Liver (tissue), 3 donors: ENCODE measurements around the gene CTNNA1.

Experiments used
- ATF3 ChIP-seq: IDR thresholded peaks from 2 replicates; pipeline ENCODE4 v1.6.1; 2016; ENCODE audit warnings: antibody characterized with exemption
- CTCF ChIP-seq: fragments of 150-350 bp; IDR thresholded peaks from 2 replicates; pipeline ENCODE4 v1.5.1; 2017; ENCODE audit warnings: improper control_type of control experiment, low read depth, low read length; ENCODE audit not compliant: missing input control
- EGR1 ChIP-seq, 2 donors: IDR thresholded peaks; 2 replicates each; pipeline ENCODE4 v1.6.1; 2016 to 2018; ENCODE audit warnings: antibody characterized with exemption in 2 of 2, low read depth in 2 of 2
- FOXA1 ChIP-seq: IDR thresholded peaks from 2 replicates; pipeline ENCODE4 v1.6.1; 2016; ENCODE audit warnings: antibody characterized with exemption
- HNF4A ChIP-seq, 2 donors: conservative IDR thresholded peaks; 2 replicates each; pipeline ENCODE4 v1.6.1; 2016; ENCODE audit warnings: antibody characterized with exemption in 2 of 2, mild to moderate bottlenecking in 2 of 2
- JUND ChIP-seq, 2 donors: IDR thresholded peaks; 2 replicates each; pipeline ENCODE4 v1.6.1; 2016; ENCODE audit warnings: antibody characterized with exemption in 2 of 2
- MAX ChIP-seq: IDR thresholded peaks from 2 replicates; pipeline ENCODE4 v1.6.1; 2016; ENCODE audit warnings: antibody characterized with exemption
- RAD21 ChIP-seq, 2 donors: IDR thresholded peaks; 2 replicates each; pipeline ENCODE4 v1.6.1; 2016; ENCODE audit warnings: antibody characterized with exemption in 2 of 2, mild to moderate bottlenecking in 2 of 2
- REST ChIP-seq: IDR thresholded peaks from 2 replicates; pipeline ENCODE4 v1.6.1; 2016; ENCODE audit warnings: antibody characterized with exemption, mild to moderate bottlenecking
- SP1 ChIP-seq: IDR thresholded peaks from 2 replicates; pipeline ENCODE4 v1.6.1; 2018; ENCODE audit warnings: antibody characterized with exemption, mild to moderate bottlenecking
- TAF1 ChIP-seq: conservative IDR thresholded peaks from 2 replicates; pipeline ENCODE4 v1.6.1; 2016; ENCODE audit warnings: antibody characterized with exemption, mild to moderate bottlenecking
- YY1 ChIP-seq: IDR thresholded peaks from 2 replicates; pipeline ENCODE4 v1.6.1; 2016; ENCODE audit warnings: antibody characterized with exemption, mild to moderate bottlenecking
- ZBTB33 ChIP-seq: IDR thresholded peaks from 2 replicates; pipeline ENCODE4 v1.6.1; 2016; ENCODE audit warnings: antibody characterized with exemption
- donor health status: healthy.
- donor health status: healthy.

GRCh38 chr5:138949988-138950387 lies 196.8 kb downstream of the CTNNA1 start:
- TF ChIP-seq ZBTB33: no peak
- TF ChIP-seq CTCF: no peak
- TF ChIP-seq TAF1: no peak
- no peak for TF ChIP-seq RAD21 (IDR thresholded peaks at IDR 0.05)
- TF ChIP-seq HNF4A (conservative IDR thresholded peaks at IDR 0.05): no peak
- TF ChIP-seq EGR1 (IDR thresholded peaks at IDR 0.05; ENCODE audit: low read depth in 2 of 2): no peak
- no peak for TF ChIP-seq SP1
- no peak for TF ChIP-seq MAX
- no peak for TF ChIP-seq REST
- TF ChIP-seq JUND (IDR thresholded peaks at IDR 0.05): no peak
- TF ChIP-seq YY1: no peak
- TF ChIP-seq ATF3: no peak
- TF ChIP-seq FOXA1: no peak
